ENCODE data around the gene TBX4. TPM values are rescaled to one million over a fixed set of nuclear protein-coding genes. Genes with fewer than 3 reads are reported as not detected.
"Not testable (repeated sequence)": the region's sequence is repeated elsewhere in the genome, so short reads cannot be mapped to it uniquely, and the experiment has no call there.

Gene TBX4
- total and polyA plus RNA-seq, 9 donors = 18.7 to 43.6 (median 26.4) TPM

- H3K4me3 ChIP-seq (ENCODE audit: low read length) = no peak overlapping the region
- no peaks in the 10 kb centered on the region for H3K36me3 ChIP-seq (ENCODE audit: control insufficient read depth, insufficient read depth, low read length)
- WGBS (ENCODE audit: insufficient coverage) = no CpG with 5 or more reads among the region's 3 CpGs
- H3K27ac ChIP-seq (ENCODE audit: low read length) = no peak overlapping the region
- H3K9me3 ChIP-seq (replicated peaks; ENCODE audit: control insufficient read depth, low read depth, low read length) = no peaks in the 10 kb centered on the region
- H3K27me3 ChIP-seq (ENCODE audit: control insufficient read depth, insufficient read depth, low read length) = no peaks in the 10 kb centered on the region
- no peaks in the 10 kb centered on the region for H3K4me1 ChIP-seq (ENCODE audit: control insufficient read depth, insufficient read depth, low read length)
- no peak for DNase-seq
Measured at GRCh38 chr17:61524319-61524718, 72.1 kb downstream of the TBX4 start.

GRCh38 chr17:61527441-61527840 is 75.2 kb downstream of the TBX4 start:
- no CpG with 5 or more reads among the region's 2 CpGs for WGBS (ENCODE audit: insufficient coverage)
- not testable (repeated sequence) for H3K9me3 ChIP-seq (replicated peaks; ENCODE audit: control insufficient read depth, low read depth, low read length); H3K4me3 ChIP-seq (ENCODE audit: low read length); H3K4me1 ChIP-seq (ENCODE audit: control insufficient read depth, insufficient read depth, low read length); H3K27ac ChIP-seq (ENCODE audit: low read length); DNase-seq; H3K36me3 ChIP-seq (ENCODE audit: control insufficient read depth, insufficient read depth, low read length); H3K27me3 ChIP-seq (ENCODE audit: control insufficient read depth, insufficient read depth, low read length)

- no peak for DNase-seq
- no peaks in the 10 kb centered on the region for H3K36me3 ChIP-seq (ENCODE audit: control insufficient read depth, insufficient read depth, low read length)
- WGBS (ENCODE audit: insufficient coverage) = no CpG with 5 or more reads among the region's 2 CpGs
- H3K4me1 ChIP-seq (ENCODE audit: control insufficient read depth, insufficient read depth, low read length) = no peaks in the 10 kb centered on the region
- no peak overlapping the region for H3K27ac ChIP-seq (ENCODE audit: low read length)
- H3K4me3 ChIP-seq (ENCODE audit: low read length) = no peak overlapping the region
- no peaks in the 10 kb centered on the region for H3K27me3 ChIP-seq (ENCODE audit: control insufficient read depth, insufficient read depth, low read length)
- no peaks in the 10 kb centered on the region for H3K9me3 ChIP-seq (replicated peaks; ENCODE audit: control insufficient read depth, low read depth, low read length)
Measured at GRCh38 chr17:61528171-61528570, 75.9 kb downstream of the TBX4 start.

GRCh38 chr17:61531223-61531622 is 79.0 kb downstream of the TBX4 start:
- 92% methylated on average over 4 of the region's 7 CpGs for WGBS (ENCODE audit: insufficient coverage)
- Histone ChIP-seq H3K36me3 (ENCODE audit: control insufficient read depth, insufficient read depth, low read length) (no peaks in the 10 kb centered on the region), H3K4me1 (ENCODE audit: control insufficient read depth, insufficient read depth, low read length) (no peaks in the 10 kb centered on the region), H3K9me3 (replicated peaks; ENCODE audit: control insufficient read depth, low read depth, low read length) (no peaks in the 10 kb centered on the region), H3K27ac (ENCODE audit: low read length) (no peak overlapping the region), H3K4me3 (ENCODE audit: low read length) (no peak overlapping the region), H3K27me3 (ENCODE audit: control insufficient read depth, insufficient read depth, low read length) (no peaks in the 10 kb centered on the region)
- DNase-seq = no peak

- no peak overlapping the region for H3K4me3 ChIP-seq (ENCODE audit: low read length)
- H3K9me3 ChIP-seq (replicated peaks; ENCODE audit: control insufficient read depth, low read depth, low read length) = no peaks in the 10 kb centered on the region
- no peaks in the 10 kb centered on the region for H3K36me3 ChIP-seq (ENCODE audit: control insufficient read depth, insufficient read depth, low read length)
- H3K27ac ChIP-seq (ENCODE audit: low read length) = no peak overlapping the region
- no peak for DNase-seq
- H3K27me3 ChIP-seq (ENCODE audit: control insufficient read depth, insufficient read depth, low read length) = no peaks in the 10 kb centered on the region
- WGBS (ENCODE audit: insufficient coverage) = 23% methylated on average over 2 of the region's 5 CpGs
- H3K4me1 ChIP-seq (ENCODE audit: control insufficient read depth, insufficient read depth, low read length) = no peaks in the 10 kb centered on the region
Measured at GRCh38 chr17:61532826-61533225, 80.6 kb downstream of the TBX4 start.

GRCh38 chr17:61533797-61534196 is 81.6 kb downstream of the TBX4 start:
- no peaks in the 10 kb centered on the region for H3K4me1 ChIP-seq (ENCODE audit: control insufficient read depth, insufficient read depth, low read length)
- no peak overlapping the region for H3K4me3 ChIP-seq (ENCODE audit: low read length)
- DNase-seq = no peak
- no peaks in the 10 kb centered on the region for H3K9me3 ChIP-seq (replicated peaks; ENCODE audit: control insufficient read depth, low read depth, low read length)
- no peaks in the 10 kb centered on the region for H3K36me3 ChIP-seq (ENCODE audit: control insufficient read depth, insufficient read depth, low read length)
- H3K27me3 ChIP-seq (ENCODE audit: control insufficient read depth, insufficient read depth, low read length) = no peaks in the 10 kb centered on the region
- WGBS (ENCODE audit: insufficient coverage) = 89% methylated on average over 1 of the region's 4 CpGs
- no peak overlapping the region for H3K27ac ChIP-seq (ENCODE audit: low read length)

- WGBS (ENCODE audit: insufficient coverage) = no CpG with 5 or more reads among the region's 8 CpGs
- Histone ChIP-seq H3K4me1 (ENCODE audit: control insufficient read depth, insufficient read depth, low read length) (no peaks in the 10 kb centered on the region), H3K36me3 (ENCODE audit: control insufficient read depth, insufficient read depth, low read length) (no peaks in the 10 kb centered on the region), H3K9me3 (replicated peaks; ENCODE audit: control insufficient read depth, low read depth, low read length) (no peaks in the 10 kb centered on the region), H3K4me3 (ENCODE audit: low read length) (no peak overlapping the region), H3K27me3 (ENCODE audit: control insufficient read depth, insufficient read depth, low read length) (no peaks in the 10 kb centered on the region), H3K27ac (ENCODE audit: low read length) (no peak overlapping the region)
- no peak for DNase-seq
Measured at GRCh38 chr17:61534414-61534813, 82.2 kb downstream of the TBX4 start.

Other genes starting within 250 kb of the TBX4 start
- gene TBX2, start 52.6 kb upstream of the TBX4 start, total RNA-seq = 9.2 TPM
- gene TBX2, start 52.6 kb upstream of the TBX4 start, polyA plus RNA-seq (ENCODE audit: insufficient read depth in 1 of 8, insufficient read length in 8 of 8, low replicate concordance in 1 of 8) = 10 to 100 TPM in 5 of 8 donors, 1 to 10 TPM in 3; 8.9 to 20.4 (median 11.6) TPM
- gene NACA2, start 138.8 kb downstream of the TBX4 start, total RNA-seq = 0.22 TPM
- 1 to 10 TPM; 1.5 to 3.1 (median 2.0) TPM for gene NACA2, start 138.8 kb downstream of the TBX4 start, polyA plus RNA-seq (ENCODE audit: insufficient read depth in 1 of 8, insufficient read length in 8 of 8, low replicate concordance in 1 of 8)

Data from muscle of leg (tissue), 11 donors.